Ectodermal cell (in vitro differentiated cells): ENCODE results near the gene KRTAP21-1. TPM values are rescaled to one million over a fixed set of nuclear protein-coding genes. Genes with fewer than 3 reads are reported as not detected.
"Not testable (repeated sequence)": the region's sequence is repeated elsewhere in the genome, so short reads cannot be mapped to it uniquely, and the experiment has no call there.

Experiments
- H3K27ac ChIP-seq: 2 replicates; pipeline ENCODE4 v1.7.0; 2013; ENCODE audit warnings: mild to moderate bottlenecking, low read depth, low read length; ENCODE audit not compliant: insufficient read depth, poor library complexity, severe bottlenecking
- H3K27me3 ChIP-seq: 2 replicates; pipeline ENCODE4 v1.7.0; 2013; ENCODE audit warnings: mild to moderate bottlenecking, low read length; ENCODE audit not compliant: insufficient read depth, control insufficient read depth, poor library complexity, severe bottlenecking
- H3K36me3 ChIP-seq: one replicate; pipeline ENCODE4 v1.7.0; 2013; ENCODE audit warnings: low read length; ENCODE audit not compliant: control insufficient read depth, insufficient read depth
- H3K4me1 ChIP-seq: one replicate; pipeline ENCODE4 v1.7.0; 2013; ENCODE audit warnings: low read length; ENCODE audit not compliant: control insufficient read depth, insufficient read depth
- H3K4me3 ChIP-seq: 2 replicates; pipeline ENCODE4 v1.7.0; 2013; ENCODE audit warnings: low read depth, low read length, control low read depth; ENCODE audit not compliant: insufficient read depth
- H3K9me3 ChIP-seq: 2 replicates; pipeline ENCODE4 v1.7.0; 2013; ENCODE audit warnings: mild to moderate bottlenecking, low read length, moderate library complexity; ENCODE audit not compliant: control insufficient read depth
- WGBS, 2 experiments: methylation state at CpG; one replicate each; pipeline ENCODE4 v1.1.7; 2013; ENCODE audit warnings: missing lambda C conversion rate in 2 of 2; 5-methylcytosine and 5-hydroxymethylcytosine counted together
- polyA plus RNA-seq, 4 experiments: library from polyadenylated mRNA; stranded (reverse); fragments of 50-300 nt; gene quantifications; one replicate each; pipeline ENCODE4 v1.2.3, GENCODE V29; 2013

The KRTAP21-1 gene
- not detected for polyA plus RNA-seq (2013, experiment 1 of 4)
- not detected for polyA plus RNA-seq (2013, experiment 2 of 4)
- not detected for polyA plus RNA-seq (2013, experiment 3 of 4)
- not detected for polyA plus RNA-seq (2013, experiment 4 of 4)

DNA sequence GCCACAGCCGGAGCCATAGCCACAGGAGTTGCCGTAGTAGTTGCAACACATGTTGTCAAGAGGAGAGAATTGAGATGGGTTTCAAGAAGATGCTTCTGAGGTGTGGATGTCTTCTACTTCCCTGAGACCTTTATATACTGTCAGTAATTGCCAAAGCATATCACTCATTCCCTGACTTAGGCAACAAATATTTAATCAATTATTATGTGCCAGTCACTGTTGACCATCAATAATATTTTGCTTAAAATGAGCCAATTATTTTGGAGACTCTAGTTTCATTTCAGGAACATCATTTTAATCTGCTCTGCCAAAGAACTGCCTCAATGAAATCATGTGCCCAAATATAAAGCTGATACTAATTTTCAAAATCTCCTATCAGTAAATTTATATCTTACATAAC is at the start of gene KRTAP21-1:
TSS of gene KRTAP21-1 (minus strand) at position 101 of the 400 bp plus-strand sequence. CDS start at position 51, 50 bp downstream.
- not testable (repeated sequence) for H3K36me3 ChIP-seq, H3K9me3 ChIP-seq, H3K4me3 ChIP-seq, H3K27me3 ChIP-seq, H3K27ac ChIP-seq, H3K4me1 ChIP-seq
- 83 to 100% methylated on average over 1 of the region's 2 CpGs for WGBS, 2 experiments

DNA sequence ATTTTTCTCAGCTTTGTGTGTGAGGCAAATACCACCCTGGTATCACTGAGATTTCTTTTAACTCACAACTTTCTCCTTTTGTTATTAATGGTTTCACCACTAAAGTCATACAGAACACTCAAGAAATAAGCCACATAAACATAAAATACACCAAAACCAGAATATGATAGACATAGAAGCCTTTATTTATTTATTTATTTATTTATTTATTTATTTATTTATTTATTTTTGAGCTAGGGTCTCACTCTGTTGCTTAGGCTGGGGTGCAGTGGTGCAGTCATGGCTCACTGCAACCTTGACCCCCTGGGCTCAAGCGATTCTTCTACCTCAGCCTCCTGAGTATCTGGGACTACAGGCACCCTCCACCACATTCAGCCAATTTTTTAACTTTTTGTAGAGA is 45.4 kb upstream of the KRTAP21-1 start:
- Histone ChIP-seq H3K36me3 (no peaks in the 10 kb centered on the region), H3K27me3 (no peaks in the 10 kb centered on the region), H3K4me1 (no peaks in the 10 kb centered on the region), H3K27ac (no peak overlapping the region), H3K9me3 (no peaks in the 10 kb centered on the region), H3K4me3 (no peak overlapping the region)
- WGBS, 2 experiments, result 84 to 88% methylated on average over 1 of the region's 1 CpG

DNA sequence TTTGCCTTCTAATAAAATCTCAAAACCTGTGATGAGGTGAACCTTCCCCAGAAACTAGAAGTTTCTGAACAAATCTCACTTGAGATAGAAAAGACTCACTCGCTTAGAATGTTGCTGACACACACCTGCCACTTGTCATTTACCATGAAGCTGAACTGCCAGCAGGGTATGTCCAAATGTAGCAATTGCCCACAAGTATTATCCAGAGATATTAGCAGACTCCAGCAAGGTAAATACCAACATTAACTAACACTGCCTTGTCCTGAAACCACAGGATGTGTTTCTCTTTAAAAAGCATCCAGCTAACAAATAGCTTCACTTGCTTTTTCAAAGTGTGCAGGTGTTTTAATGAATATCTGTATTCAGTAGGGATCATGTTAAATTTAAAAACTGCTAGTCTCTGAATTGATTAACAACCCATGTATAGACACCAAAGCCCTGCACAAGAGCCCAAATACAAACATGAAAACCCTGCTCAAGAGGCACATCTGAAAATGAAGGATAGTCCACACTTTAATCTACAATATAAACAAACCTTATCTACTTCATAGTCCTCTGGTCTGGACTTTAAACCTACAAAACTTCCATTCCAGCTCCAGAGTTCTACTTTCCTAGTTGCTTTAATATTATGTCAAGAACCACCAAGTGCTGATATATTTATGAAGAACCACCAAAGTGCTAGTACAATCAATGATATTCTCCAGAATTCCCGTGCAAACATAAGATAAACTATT is 38.5 kb upstream of the KRTAP21-1 start:
- no peaks in the 10 kb centered on the region for H3K27me3 ChIP-seq
- no peaks in the 10 kb centered on the region for H3K9me3 ChIP-seq
- WGBS, 2 experiments, result 84 to 88% methylated on average over 1 of the region's 2 CpGs
- no peaks in the 10 kb centered on the region for H3K36me3 ChIP-seq
- no peaks in the 10 kb centered on the region for H3K4me1 ChIP-seq
- no peak overlapping the region for H3K27ac ChIP-seq
- no peak overlapping the region for H3K4me3 ChIP-seq

GRCh38 chr21:30779249-30779648 is 24.0 kb upstream of the KRTAP21-1 start:
- no peaks in the 10 kb centered on the region for H3K36me3 ChIP-seq
- no peaks in the 10 kb centered on the region for H3K9me3 ChIP-seq
- H3K27me3 ChIP-seq, result no peaks in the 10 kb centered on the region
- no peaks in the 10 kb centered on the region for H3K4me1 ChIP-seq
- H3K4me3 ChIP-seq, result no peak overlapping the region
- H3K27ac ChIP-seq, result no peak overlapping the region
- WGBS, 2 experiments, result 100% methylated on average over 1 of the region's 1 CpG; no CpG with 5 or more reads in 1 of the 2 experiments

DNA sequence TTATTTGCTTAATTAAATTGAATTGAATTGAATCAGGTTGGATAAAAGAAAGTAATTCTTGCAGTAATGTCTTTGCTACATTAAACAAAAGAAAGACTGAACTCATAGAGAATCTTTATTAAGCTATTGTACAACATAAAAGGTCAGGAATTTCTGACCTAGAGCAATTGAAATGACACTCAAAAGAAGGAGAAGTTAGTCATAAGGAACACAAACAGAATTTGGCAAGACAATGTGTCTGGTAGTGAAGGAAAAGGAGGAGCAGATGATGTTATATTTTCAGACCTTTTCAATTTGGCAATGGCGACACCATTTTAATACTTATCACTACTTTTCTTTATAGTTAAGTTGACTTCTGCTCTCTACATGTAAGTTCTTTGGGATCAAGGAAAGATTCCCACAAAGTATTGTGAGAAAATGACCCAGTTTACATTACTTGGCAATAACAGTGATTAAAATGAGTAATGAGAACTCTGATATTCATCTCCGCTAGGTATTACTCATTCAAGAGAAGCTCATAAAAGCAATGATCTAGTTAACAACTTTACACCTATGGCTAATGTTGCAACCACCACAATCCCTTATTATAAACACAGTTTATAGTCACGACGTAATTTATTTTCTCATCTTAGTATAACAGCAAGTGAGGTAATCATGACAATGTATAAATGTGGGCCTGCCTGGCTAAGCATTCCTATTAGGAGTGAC is 14.7 kb upstream of the KRTAP21-1 start:
- Histone ChIP-seq H3K4me1 (no peaks in the 10 kb centered on the region), H3K4me3 (no peak overlapping the region), H3K27ac (no peak overlapping the region), H3K36me3 (no peaks in the 10 kb centered on the region), H3K9me3 (no peaks in the 10 kb centered on the region), H3K27me3 (no peaks in the 10 kb centered on the region)
- 94 to 95% methylated on average over 2 to 3 of the region's 4 CpGs for WGBS, 2 experiments

- H3K27ac ChIP-seq, result no peak overlapping the region
- no peaks in the 10 kb centered on the region for H3K27me3 ChIP-seq
- H3K4me3 ChIP-seq, result no peak overlapping the region
- no peaks in the 10 kb centered on the region for H3K36me3 ChIP-seq
- no peaks in the 10 kb centered on the region for H3K4me1 ChIP-seq
- no peaks in the 10 kb centered on the region for H3K9me3 ChIP-seq
- WGBS, 2 experiments, result 93 to 95% methylated on average over 2 of the region's 2 CpGs
Observed at GRCh38 chr21:30760776-30761175, 5.5 kb upstream of the KRTAP21-1 start.

GRCh38 chr21:30758306-30758705 is 3.1 kb upstream of the KRTAP21-1 start:
- 84 to 89% methylated on average over 2 of the region's 2 CpGs for WGBS, 2 experiments
- Histone ChIP-seq H3K27me3 (no peaks in the 10 kb centered on the region), H3K4me3 (no peak overlapping the region), H3K9me3 (no peaks in the 10 kb centered on the region), H3K36me3 (no peaks in the 10 kb centered on the region), H3K4me1 (no peaks in the 10 kb centered on the region), H3K27ac (no peak overlapping the region)

DNA sequence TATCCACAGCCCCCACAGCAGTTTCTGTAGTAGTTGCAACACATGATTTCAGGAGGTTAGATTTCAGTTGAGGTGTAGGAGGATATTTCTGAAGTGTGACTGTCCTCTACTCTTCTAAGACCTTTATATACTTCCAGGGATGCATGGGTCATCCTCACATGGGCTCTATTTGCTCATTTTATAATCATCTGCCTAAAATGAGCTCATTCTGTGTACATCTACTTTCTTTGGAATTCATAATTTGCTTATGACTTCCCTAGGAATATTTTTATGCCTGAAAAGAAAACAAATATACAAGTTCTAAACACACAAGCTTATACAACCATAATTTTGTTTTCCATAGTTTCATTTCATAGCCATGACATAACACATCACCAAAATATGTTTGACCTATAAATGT is 8.1 kb downstream of the KRTAP21-1 start, which contains the start of gene KRTAP21-2:
TSS of gene KRTAP21-2 (minus strand) at position 101 of the 400 bp plus-strand sequence. CDS start at position 44, 57 bp downstream.
- H3K27ac ChIP-seq, result no peak within 1 kb of the TSS

DNA sequence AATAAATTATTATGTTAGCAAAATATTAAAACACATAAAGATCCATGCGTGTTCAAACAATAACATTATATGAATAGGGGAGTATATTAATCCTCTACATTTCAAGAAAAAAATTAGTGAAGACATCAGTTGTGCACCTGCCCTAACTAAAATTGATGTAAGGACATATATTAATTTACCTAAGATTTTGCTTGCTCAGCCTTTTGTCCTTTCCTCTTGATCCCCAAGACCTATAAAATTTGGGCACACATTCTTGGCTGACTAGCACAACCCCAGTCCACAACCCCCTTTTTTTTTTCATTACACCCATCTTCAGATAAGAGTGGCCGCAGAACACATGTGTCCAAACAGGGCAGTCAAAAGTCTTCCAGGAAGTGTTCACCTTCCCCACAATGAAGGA is 14.8 kb downstream of the KRTAP21-1 start:
- H3K27ac ChIP-seq, result no peak overlapping the region
- H3K27me3 ChIP-seq, result no peaks in the 10 kb centered on the region
- no peak overlapping the region for H3K4me3 ChIP-seq
- no peaks in the 10 kb centered on the region for H3K4me1 ChIP-seq
- 90 to 94% methylated on average over 1 of the region's 2 CpGs for WGBS, 2 experiments
- H3K9me3 ChIP-seq, result no peaks in the 10 kb centered on the region
- no peaks in the 10 kb centered on the region for H3K36me3 ChIP-seq

More for the DNA sequence above, 8.1 kb downstream of the KRTAP21-1 start, which contains the start of gene KRTAP21-2:
- Histone ChIP-seq H3K4me3 (no peak within 1 kb of the TSS), H3K9me3 (no peaks in the 10 kb centered on the region), H3K4me1 (no peaks in the 10 kb centered on the region), H3K27me3 (no peaks in the 10 kb centered on the region), H3K36me3 (no peaks in the 10 kb centered on the region)

DNA sequence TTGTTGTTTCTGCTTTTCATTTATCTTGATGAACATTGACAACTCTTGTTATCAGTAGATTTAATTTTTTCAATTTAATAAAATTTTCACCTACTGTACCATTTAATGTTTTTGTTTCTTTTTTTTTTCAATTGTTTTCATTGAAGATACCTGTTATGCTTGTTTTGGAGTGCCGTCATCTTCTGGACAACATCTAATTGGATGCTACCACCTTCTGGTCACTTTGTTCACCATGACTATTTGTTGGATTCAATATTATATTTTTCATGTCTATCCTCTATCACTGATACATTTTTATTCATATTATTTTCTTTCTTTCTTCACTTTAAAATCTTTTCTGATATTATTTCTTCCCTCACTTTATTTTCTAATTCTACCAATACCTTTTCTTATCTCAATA is 22.2 kb downstream of the KRTAP21-1 start:
- 60 to 86% methylated on average over 1 of the region's 1 CpG for WGBS, 2 experiments

More for the DNA sequence above, 22.2 kb downstream of the KRTAP21-1 start:
- Histone ChIP-seq H3K27me3 (no peaks in the 10 kb centered on the region), H3K4me3 (no peak overlapping the region), H3K9me3 (no peaks in the 10 kb centered on the region), H3K27ac (no peak overlapping the region), H3K36me3 (no peaks in the 10 kb centered on the region), H3K4me1 (no peaks in the 10 kb centered on the region)
